Measurements from ENCODE around the gene SLC2A13.
"Not testable (repeated sequence)": the region's sequence is repeated elsewhere in the genome, so short reads cannot be mapped to it uniquely, and the experiment has no call there.

Gene SLC2A13

DNA sequence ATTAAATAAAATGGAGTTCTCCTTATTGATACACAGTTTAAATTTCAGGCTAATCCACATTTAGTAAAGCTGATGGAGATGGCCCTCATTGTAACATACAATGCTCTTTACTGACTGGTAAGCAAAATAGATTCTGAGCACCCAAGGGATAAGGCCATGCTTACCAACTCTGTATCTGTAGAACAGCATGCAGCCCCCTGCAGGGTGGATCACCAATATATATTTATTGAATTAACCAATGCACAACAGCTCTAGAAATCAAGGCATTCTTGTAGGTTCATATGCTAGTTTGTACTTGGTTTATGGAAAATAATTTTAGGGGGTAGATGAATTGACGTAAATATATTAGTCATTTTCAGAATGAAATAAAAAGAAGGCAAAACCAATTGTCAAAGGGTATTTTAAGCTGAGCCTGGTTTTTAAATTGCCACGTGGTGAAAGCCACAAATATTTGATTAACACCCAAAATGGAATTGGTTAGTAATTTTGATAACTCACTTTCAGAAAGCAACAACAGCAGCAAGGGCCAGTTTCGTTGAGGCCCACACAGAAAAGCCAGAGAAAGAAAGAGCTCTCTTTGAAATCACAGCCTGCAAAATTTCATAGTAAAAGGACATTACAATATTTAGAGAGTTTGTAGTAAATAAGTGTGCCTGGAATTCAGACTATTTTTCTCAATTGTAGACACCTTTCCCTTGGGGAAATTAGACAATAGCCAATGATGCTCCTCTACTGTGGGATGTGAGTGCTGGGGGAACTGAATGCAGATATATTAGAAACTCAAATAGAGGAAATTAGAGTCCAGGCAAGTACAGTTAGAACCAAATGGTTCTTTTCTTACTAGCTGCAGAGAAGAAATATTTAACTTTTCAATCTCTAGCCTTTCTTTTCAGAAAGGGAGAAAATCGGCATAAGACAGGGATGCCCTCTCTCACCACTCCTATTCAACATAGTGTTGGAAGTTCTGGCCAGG is 270.1 kb downstream of the SLC2A13 start:
- Histone ChIP-seq H3K4me3 (no peak overlapping the region), H3K27ac (no peak overlapping the region)

DNA sequence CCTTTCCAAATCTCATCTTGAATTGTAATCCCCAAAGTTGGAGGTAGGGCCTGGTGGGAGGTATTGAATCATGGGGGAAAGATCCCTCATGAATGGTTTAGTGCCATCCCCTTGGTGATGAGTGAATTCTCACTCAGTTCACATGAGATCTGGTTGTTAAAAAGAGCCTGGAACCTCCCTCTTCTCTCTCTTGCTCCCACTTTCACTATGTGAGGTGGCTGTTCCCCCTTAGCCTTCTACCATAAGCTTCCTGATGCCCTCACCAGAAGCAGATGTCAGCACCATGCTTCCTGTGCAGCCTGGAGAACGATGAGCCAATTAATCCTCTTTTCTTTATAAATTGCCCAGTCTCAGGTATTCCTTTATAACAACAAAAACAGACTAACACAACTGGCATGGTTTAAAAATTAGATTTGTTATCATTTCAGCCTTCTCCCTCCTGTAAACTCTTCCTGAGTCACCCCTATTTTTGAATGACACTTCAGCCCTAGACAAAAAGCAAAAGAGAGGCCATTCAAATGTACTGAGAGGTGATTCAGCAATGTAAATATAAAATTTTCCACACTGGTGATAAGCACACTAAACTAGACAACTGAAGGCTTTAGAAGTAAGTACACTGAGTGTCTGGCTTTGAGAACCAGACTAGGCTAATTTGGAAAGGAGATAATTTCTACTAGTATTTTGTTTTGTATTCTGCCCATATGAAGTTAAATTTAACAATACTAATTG is 274.1 kb downstream of the SLC2A13 start:
- no peak overlapping the region for H3K4me3 ChIP-seq
- no peak overlapping the region for H3K27ac ChIP-seq

DNA sequence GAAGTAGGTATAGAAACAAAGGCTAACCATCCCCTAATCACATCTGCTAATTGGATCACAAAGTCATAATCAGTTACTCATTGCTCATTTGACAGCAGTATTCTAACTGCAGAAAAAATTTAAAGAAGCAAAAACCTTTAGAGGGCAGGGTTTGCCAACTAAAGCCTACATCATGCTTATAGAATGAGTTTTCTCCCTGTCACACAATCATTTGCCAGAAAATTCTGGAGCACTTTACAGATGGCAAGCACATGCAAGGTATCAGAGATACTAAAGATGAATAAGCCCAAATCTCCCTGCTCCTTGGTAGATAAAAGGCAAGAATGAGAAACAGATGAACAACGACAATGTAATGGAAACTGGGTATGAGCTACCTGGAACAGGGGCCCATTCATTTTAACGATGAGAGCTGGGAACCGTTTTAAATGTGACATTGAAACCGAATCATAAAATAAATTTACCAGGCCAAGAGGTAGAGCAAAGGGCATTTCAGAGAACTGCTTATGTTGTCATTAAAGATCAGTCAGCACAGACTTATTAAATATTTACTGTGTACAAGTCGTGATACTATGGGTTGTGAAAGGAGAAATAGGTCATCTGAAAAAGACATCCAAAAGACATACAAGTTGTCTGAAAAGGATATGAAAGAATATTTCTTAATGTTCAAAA is 274.9 kb downstream of the SLC2A13 start:
- Histone ChIP-seq H3K4me3 (no peak overlapping the region), H3K27ac (no peak overlapping the region)

DNA sequence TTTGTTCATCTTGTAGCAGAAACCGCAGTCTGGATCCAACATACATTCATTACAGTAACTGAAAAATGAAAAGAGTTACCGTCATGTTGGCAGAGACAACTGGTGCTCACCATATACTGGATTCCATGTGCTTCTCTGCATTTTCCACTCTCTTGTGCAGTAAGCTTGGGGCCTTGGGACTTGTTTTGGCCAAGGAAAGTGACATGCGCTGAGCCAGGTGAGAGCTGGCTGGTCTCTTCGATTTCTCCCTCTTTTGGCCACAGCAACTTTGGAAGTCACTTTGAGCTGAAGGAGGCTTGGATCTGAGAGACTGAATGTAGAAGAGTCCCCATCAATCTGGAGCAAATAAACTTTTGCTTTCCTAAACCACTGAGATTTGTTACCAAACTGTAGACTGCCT is 275.7 kb downstream of the SLC2A13 start:
- no peak overlapping the region for H3K4me3 ChIP-seq
- no peak overlapping the region for H3K27ac ChIP-seq

DNA sequence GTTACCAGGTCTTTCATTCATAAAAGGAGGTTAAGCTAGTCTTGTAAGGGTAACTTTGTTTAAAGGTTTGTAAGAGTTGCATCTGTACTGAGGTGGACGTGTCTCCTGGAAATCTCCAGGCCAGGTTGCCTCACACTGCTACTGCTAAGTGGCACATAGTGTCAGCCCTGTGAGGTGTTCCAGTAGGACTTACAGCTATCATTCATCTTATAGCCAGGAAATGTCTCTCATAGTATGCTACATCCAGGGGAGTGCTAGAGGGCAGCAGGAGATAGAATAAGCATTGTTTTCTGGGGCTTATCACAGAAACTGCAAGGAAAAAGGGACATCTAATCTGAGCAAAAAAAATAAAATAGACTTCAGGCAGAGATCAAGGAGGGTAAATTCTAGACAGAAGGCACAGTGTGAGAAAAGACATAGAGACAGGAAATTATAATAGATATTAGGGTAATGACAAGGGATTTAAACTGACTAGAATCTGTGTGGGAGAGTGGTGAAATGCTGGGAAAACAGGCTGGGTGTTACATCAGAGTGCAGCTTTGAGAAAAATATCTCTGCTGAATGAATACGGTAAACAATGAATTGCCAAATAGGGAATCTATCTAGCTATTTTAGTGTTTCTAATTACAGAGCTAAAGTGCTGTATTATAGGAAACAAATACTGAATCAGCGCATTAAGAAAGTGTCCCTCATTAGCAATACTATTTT is 281.2 kb downstream of the SLC2A13 start:
- no peak overlapping the region for H3K4me3 ChIP-seq
- no peak overlapping the region for H3K27ac ChIP-seq

DNA sequence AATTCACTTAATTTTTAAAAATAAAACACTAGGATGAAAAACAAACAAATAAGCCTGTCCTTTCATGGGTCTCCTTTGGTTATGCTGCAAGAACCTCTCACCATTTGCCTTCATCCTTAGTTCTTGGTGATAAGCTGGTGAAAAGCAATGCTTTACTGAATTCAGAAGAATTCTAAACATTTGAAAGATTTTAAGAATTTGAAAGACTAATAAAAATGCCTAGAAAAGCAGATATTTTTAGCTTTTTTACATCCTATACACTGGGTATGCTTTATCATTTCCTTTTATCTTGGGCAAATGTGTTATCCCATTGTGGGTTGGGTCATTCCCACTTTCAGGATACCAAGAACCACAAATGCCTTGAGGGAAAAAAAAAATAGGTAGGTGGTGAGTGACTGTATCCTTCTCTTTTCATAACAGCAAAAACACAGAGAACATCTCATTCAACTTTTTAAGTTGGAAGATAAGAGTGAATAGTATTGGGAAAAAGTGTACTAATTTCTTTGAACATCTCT is 289.2 kb downstream of the SLC2A13 start:
- Histone ChIP-seq H3K4me3 (no peak overlapping the region), H3K27ac (no peak overlapping the region)

DNA sequence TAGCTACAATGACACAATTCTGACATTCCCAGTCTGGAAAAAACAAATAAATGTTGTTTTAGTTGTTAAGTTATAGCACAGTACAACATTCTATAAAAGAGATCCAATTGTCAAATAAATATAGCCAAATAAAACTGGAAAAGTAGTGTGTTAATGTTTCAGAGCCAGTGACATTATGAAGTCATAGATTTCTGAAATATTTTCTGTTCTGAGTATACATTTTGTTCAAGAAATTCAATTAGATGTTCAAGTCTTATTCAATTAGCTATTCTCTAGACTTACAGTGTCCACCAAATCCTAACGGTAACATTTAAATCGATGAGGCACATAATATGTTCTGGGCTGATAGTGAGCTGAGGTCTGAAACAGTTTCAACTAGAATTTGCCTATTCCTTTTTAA is 290.1 kb downstream of the SLC2A13 start:
- H3K4me3 ChIP-seq, result no peak overlapping the region
- H3K27ac ChIP-seq, result no peak overlapping the region

DNA sequence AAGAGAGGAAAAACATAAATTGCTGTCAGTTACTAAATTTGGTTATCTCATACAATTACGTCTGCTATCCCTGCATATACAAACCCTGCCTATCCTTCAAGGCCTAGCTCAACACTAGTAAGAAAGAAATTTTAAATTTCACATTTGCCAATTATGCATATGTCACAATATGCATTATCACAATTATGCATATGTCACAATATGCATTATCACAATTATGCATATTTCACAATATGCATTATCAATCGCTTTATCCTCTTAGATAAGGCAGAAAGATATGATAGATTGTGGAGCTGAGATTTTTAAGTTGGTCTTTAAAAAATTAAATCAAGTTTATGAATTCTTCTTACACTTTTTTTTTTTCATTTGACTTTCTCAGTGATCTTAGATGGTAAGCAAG is 291.3 kb downstream of the SLC2A13 start:
- Histone ChIP-seq H3K27ac (no peak overlapping the region), H3K4me3 (no peak overlapping the region)

DNA sequence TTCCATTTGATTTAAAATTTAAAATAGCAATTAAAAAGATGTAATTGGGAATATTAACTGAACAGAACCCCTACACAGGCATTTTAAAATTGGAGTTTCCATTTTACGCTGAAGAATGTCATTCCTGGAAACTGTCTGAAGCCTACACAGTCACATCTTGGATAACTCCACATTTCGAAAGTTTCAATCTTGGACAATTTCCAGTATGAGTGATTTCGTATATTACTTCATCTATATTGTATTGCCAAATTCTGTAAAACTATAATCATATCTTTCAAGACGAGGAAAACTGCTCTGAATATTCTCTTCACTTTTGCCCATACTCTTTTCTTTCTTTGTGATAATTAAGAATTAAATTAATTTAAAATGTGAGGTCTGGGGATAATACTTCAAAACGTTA is 292.1 kb downstream of the SLC2A13 start:
- Histone ChIP-seq H3K4me3 (no peak overlapping the region), H3K27ac (no peak overlapping the region)

DNA sequence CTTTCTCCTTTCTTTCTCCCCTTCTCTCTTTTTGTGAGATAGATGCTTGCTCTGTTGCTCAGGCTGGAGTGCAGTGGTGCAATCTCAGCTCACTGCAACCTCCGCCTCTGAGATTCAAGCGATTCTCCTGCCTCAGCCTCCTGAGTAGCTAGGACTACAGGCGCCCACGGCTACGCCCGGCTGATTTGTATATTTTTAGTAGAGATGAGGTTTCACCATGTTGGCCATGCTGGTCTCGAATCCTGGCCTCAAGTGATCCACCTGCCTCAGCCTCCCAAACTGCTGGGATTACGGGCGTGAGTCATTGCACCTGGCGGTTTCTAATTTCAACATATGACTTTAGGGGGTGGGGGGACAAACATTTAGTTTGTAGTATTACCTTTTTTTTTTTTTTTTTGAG is 293.4 kb downstream of the SLC2A13 start:
- not testable (repeated sequence) for H3K4me3 ChIP-seq, H3K27ac ChIP-seq

DNA sequence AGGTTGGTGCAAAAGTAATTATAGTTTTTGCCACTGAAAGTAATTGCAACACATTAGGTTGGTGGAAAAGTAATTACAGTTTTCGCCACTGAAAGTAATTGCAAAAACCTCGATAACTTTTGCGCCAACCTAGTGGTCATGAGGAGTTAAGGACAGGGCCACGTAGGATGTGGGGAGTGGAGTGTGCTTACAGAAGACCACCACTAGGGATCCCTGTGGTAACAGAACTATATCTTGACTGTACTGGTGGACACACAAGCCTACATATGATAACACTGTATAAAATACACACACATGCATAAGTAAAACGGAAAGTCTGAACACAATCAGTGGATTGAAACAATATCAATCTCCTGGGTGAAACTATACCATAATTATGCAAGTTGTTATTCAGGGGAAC is 298.8 kb downstream of the SLC2A13 start:
- H3K27ac ChIP-seq, result no peak overlapping the region

DNA sequence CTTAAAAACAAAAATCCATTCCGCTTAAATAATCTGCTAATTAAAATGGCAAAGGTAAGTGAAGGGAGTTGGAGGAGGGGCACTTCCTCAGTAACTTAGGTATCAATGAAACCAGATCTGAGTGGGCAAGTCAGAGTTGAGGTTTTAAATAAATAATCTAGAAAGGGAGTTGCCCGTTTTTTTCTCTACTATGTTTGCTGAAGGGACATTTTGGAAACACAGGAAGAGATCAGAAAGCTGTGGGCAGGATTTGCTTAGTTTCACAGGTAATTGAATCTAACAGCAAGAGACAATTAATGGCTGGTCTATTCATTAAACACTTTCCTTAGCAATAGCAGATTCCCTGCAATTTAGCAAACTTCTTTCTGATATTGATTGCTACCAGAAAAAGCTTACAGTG is 300.2 kb downstream of the SLC2A13 start:
- no peak overlapping the region for H3K27ac ChIP-seq
- H3K4me3 ChIP-seq, result no peak overlapping the region

More for the DNA sequence above, 298.8 kb downstream of the SLC2A13 start:
- no peak overlapping the region for H3K4me3 ChIP-seq

DNA sequence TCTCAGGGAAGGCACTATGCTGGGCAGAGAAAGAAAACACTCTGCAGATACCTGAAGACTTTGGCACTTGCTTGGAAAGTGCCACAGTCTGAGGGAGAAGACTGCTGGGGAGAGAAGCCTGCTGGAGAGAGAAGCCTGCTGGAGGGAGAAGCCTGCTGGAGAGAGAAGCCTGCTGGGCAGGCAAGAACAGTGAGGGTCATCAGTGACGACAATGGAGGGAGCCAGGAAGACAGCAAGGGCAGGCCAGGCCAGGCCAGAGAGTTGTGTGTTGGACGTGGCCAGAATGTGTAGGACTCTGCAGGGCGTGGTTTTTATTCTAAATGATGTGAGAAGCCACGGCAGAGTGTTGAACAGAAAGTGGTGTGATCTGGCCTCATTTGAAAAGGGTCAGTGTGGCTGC is 301.0 kb downstream of the SLC2A13 start:
- H3K4me3 ChIP-seq, result no peak overlapping the region
- H3K27ac ChIP-seq, result no peak overlapping the region

DNA sequence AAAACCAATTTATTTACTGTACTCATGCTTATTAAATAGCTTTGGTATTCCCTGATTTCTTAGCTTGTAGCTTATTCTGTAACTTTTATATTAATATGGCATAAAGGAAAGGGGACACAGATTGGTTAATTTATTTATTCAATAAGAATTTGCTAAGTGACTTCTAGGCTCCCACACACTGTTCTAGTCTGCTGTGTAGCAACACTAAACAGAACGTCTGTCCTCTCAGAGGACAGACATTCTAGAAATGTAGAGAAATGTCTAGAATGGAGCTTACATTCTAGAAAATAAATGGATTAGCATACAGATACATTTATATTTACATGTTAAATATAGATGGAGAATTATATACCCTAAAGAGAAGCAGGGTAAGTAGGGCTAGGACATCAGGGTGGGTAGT is 301.4 kb downstream of the SLC2A13 start:
- H3K27ac ChIP-seq, result no peak overlapping the region
- no peak overlapping the region for H3K4me3 ChIP-seq

DNA sequence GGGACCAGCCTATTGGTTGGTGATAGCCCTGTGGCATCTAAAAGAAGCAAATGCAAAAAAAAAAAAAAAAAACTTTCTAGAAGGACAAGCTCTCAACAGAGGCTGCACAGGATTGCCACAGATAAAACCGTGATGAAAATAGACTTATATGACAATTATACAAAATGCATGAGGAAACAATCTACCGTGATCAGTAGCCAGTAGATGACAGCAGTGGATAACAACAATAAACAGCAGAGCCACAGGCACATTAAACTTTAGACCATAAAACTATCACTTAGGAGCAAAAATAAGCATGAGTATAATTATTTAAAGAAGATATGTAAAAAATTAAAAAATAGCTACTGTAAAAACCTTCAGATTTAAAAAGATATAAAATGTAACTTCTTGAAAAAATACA is 302.7 kb downstream of the SLC2A13 start:
- H3K27ac ChIP-seq, result no peak overlapping the region

DNA sequence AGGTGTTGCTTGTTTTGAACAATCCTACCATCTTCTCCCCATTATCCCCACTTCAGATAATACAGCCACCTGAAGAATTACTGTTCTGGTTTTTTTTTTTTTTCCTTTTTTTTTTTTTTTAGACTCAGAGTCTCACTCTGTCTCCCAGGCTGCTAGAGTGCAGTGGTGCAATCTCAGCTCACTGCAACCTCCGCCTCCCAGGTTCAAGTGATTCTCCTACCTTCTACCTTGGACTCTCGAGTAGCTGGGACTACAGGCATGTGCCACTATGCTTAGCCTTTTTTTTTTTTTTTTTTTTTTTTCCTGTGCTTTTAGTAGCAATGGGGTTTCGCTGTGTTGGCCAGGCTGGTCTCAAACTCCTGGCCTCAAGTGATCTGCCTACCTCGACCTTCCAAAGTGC is 306.9 kb downstream of the SLC2A13 start:
- Histone ChIP-seq H3K4me3 (no peak overlapping the region), H3K27ac (no peak overlapping the region)

More for the DNA sequence above, 302.7 kb downstream of the SLC2A13 start:
- H3K4me3 ChIP-seq, result no peak overlapping the region

DNA sequence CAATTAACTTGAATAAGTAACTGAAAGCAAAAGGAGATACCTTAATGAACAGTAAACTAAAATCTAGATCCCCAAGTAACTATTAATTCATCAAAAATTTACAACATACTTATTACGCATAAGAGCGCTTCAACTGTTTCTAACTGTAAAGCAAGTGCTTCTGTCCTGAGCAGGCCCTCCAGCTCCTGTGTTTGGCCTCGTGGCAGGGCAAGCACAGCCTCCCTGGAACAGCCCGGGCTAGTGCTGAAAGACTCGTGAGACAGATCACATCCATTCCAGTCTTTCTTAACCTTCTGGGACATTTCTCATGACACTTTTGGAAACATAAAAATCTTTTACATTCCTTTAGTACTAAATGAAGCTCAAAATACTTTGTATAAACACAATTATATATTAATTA is 307.5 kb downstream of the SLC2A13 start:
- Histone ChIP-seq H3K27ac (no peak overlapping the region), H3K4me3 (no peak overlapping the region)

DNA sequence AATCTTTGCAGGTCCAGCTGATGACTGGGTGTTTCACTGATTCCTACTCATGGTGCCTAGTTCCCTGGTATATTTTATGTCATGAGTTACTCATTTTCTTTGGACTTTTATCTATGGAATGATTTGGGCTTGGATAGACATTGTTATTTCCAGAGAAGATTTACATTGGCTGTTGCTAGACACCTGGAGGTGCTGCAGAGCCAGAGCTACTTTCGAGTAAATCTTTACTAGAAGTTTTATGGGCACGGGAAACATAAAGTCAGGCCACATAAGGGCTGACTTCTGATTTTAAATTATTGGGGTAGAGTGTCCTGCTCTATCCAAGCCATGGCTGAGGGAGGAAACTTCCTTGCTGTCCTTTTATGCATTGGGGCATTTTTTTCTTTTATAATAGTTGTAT is 310.4 kb downstream of the SLC2A13 start:
- H3K27ac ChIP-seq, result no peak overlapping the region
- H3K4me3 ChIP-seq, result no peak overlapping the region

DNA sequence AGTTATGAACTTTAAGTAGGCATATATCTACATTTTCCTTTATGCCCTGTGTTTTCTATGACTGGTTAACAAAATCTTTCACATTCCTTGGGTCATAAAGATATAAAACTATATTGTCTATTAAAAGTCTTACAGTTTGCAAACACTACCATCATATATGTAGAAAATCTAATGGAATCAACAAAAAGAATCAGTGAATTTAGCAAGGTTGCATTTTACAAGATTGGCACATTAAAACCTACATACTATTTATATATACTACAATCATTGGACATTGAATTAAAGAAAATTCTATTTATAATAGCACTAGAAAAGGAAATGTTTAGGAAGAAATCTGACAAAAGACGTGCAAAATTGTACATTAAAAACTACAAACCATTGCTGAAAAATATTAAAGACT is 312.9 kb downstream of the SLC2A13 start:
- Histone ChIP-seq H3K27ac (no peak overlapping the region), H3K4me3 (no peak overlapping the region)

DNA sequence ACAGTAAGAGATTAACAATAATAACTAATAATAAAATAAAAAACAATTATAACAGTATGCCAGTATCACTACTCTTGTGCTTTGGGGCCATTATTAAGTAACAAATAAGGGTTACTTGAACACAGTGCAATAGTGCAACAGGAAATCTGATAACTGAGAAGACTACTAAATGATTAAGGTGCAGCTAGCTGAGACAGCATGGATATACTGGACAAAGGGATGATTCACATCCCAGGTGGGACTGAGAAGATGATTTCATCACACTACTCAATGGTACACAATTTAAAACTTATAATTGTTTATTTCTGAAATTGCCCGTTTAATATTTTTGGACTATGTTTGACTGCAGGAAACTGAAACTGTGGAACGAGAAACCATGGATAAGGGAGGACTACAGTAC is 317.6 kb downstream of the SLC2A13 start:
- Histone ChIP-seq H3K4me3 (no peak overlapping the region), H3K27ac (no peak overlapping the region)

Data from skin epidermis (tissue), 12 donors.